Adrenal gland (tissue), 5 donors: ENCODE data around the gene ATP6V0A4.
"Not testable (repeated sequence)": the region's sequence is repeated elsewhere in the genome, so short reads cannot be mapped to it uniquely, and the experiment has no call there.

ENCODE experiments used
- POLR2A ChIP-seq, 2 donors: fragments of 450-650 bp; IDR thresholded peaks; one replicate each; pipeline ENCODE4 v1.6.1; 2017; ENCODE audit warnings: antibody characterized with exemption in 2 of 2, mild to moderate bottlenecking in 2 of 2, moderate library complexity in 1 of 2
- TF ChIP-seq, protein P1 (sequence below), 6 experiments: fragments of 450-650 bp in 4 of 6; fragments of 200-600 bp in 2 of 6; sonication (generic) in 1 of 6; IDR thresholded peaks; 1 replicate in 5 of 6; 2 replicates in 1 of 6; pipeline versions ENCODE4 v1.5.1 to v1.8.0; 2016 to 2021; ENCODE audit warnings: antibody characterized with exemption in 6 of 6, mild to moderate bottlenecking in 2 of 6, moderate library complexity in 1 of 6
- donor health status: DM: no; HTN: no; CAD: no.

DNA sequence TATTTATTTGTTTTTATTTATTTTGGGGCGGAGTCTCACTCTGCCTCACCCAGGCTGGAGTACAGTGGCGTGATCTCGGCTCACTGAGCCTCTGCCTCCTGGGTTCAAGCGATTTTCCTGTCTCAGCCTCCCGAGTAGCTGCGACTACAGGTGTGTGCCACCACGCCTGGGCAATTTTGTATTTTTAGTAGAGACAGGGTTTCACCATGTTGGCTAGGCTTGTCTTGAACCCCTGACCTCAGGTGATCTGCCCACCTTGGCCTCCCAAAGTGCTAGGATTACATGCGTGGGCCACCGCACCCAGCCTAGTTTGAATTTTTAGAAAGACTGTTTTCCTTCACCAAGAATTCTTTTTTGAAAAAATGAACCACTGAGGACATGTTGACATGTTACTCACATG is 102.2 kb downstream of the ATP6V0A4 start:
- TF ChIP-seq POLR2A (IDR thresholded peaks at IDR 0.05) = not testable (repeated sequence)
- TF ChIP-seq, protein P1, sequence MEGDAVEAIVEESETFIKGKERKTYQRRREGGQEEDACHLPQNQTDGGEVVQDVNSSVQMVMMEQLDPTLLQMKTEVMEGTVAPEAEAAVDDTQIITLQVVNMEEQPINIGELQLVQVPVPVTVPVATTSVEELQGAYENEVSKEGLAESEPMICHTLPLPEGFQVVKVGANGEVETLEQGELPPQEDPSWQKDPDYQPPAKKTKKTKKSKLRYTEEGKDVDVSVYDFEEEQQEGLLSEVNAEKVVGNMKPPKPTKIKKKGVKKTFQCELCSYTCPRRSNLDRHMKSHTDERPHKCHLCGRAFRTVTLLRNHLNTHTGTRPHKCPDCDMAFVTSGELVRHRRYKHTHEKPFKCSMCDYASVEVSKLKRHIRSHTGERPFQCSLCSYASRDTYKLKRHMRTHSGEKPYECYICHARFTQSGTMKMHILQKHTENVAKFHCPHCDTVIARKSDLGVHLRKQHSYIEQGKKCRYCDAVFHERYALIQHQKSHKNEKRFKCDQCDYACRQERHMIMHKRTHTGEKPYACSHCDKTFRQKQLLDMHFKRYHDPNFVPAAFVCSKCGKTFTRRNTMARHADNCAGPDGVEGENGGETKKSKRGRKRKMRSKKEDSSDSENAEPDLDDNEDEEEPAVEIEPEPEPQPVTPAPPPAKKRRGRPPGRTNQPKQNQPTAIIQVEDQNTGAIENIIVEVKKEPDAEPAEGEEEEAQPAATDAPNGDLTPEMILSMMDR (IDR thresholded peaks at IDR 0.05) = not testable (repeated sequence)
